ENCODE results near the gene POT1.

POT1 gene

DNA sequence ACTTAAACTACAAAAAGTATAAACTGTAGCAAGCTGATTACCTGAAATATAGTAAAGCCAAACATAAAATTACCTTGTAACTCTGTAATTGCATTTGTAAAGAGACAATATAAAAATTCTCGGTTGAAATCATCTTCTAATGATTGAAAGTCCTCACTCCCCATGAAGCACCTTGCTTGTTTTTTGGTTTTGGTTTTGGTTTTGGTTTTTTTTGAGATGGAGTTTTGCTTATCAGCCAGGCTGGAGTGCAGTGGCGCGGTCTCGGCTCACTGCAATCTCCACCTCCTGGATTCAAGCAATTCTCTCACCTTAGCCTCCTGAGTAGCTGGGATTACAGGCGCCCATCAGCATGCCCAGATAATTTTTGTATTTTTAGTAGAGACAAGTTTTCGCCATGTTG, 130.2 kb downstream of the POT1 start:
- DNase-seq, result no peak

DNA sequence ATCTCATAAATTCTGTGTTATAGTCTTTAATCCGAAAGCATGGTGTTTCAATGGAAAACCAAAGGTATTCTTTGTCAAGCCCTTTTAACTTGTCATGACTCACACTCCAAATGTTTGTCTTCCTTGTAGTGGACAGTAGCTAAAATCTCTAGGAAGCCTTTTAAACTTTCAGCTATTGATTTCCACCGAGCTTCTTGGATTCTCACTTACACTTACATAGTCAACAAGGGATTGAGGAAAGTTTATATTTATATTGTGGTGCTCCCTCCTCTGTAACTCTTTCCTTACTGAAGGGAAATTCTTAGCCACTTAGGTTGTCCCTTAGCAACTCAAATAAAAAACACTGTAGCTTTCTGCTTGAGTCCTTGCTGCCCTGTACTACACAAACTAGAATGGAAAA, 132.9 kb downstream of the POT1 start:
- no peak for DNase-seq

GRCh38 chr7:124792696-124793095, 136.9 kb downstream of the POT1 start:
- no peak for DNase-seq

DNA sequence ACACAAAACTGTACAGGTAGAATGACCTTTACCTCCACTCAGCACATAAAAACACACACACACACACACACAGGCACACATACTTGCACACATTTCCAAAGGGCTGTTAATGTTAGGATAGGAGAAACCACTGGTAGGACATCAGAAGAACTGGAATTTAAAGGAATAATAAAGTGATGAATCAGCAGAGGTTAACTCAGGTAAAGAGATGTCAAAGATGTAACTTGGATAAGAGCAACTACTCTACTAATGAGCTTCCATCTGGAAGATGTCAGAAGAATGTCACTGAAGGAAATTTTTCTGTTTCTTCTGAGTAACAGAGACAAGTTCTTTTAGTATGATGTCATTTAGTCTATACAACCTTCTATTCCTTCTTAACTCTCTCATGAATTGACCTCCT, 137.6 kb downstream of the POT1 start:
- DNase-seq, result no peak

DNA sequence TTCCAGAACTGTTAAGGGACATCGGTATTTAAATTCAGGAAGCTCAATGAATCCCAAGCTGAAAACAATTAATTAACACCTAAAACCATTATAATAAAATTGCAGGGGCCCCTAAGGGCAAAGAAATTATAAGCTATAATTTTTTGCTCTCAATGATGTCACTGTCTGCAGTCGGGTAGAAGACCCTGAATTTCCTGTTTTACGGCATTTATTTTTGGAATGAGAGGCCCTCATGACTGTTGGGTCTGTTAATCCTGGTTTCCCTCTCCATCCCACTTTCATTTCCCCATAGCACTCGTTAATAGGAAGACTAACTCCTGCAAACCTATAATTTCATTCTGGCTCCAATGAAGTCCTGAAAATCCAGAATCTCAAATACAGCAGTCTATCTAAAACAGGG, 138.2 kb downstream of the POT1 start:
- no peak for DNase-seq

DNA sequence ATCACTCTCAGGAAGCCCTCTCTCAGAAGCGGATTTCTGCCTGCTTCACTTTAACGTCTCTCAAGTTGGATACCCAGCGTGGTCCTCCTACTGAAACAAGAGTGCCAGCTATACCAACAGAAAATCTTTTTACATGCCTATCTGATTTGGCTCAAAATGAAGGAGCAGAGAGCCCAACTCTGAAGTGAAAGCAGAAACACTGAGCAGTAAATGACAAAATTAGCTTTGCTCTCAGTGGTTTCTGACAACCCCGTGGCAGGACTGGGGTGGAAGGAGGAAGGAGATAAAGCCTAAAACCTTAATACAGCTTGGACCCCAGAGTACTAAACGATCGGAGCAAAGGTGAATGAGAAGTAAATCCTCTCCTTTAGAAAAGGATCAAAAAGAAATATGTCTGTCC, 139.0 kb downstream of the POT1 start:
- no peak for DNase-seq

DNA sequence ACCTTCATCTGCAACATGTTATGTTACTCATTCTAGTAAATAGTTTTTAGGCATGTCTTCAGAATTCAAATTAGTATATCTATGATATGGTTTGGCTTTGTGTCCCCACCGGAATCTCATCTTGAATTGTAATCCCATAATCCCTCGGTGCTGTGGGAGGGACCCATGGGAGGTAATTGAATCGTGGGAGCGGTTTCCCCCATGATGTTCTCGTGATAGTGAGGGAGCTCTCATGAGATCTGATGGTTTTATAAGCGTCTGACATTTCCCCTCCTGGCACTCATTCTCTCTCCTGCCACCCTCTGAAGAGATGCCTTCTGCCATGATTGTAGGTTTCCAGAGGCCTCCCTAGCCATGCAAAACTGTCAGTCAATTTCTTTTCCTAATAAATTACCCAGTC, 143.6 kb downstream of the POT1 start:
- no peak for DNase-seq

DNA sequence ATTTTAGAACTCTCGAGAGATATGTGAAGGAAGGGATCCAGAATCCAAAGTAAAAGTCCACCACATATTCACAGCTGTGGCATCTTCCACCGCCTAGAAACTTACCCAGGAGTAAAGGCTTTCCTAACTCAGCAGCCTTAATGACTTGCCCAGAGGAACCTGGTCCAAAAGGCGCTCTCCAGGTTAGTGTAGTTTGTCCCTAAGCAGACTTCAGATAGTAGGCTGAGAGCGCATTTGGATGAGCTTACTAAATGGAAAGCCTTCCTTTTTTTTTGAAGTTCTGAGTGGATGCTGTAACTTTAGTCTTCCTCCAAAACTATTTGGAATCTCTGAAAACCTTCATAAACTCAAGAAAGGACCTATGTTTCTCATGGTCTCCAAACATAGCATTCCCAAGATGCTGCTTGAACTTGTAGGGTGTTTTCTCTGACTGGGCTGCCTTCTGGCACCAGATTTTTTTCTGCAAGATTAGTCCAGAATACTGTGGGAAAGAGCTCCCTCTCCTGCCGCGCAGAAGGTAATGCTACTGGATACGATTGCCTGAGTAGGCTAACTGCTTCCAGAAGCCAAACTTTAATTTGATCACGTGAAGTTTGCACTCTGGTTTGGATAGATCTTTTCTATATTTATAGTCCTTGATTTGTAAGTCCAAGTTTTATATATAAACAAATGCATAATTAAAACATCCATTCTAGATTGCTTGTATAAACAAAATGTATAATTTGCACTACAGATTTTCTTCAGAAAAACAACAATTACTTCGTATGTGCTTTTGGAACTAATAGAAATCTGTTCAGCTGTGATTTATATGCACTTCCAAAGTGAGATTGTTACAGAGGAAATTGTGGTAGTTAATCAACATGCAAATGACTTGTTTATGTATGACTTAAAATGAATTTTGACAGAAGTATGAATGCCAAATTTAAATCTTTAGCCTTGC, 144.5 kb downstream of the POT1 start:
- no peak for DNase-seq

DNA sequence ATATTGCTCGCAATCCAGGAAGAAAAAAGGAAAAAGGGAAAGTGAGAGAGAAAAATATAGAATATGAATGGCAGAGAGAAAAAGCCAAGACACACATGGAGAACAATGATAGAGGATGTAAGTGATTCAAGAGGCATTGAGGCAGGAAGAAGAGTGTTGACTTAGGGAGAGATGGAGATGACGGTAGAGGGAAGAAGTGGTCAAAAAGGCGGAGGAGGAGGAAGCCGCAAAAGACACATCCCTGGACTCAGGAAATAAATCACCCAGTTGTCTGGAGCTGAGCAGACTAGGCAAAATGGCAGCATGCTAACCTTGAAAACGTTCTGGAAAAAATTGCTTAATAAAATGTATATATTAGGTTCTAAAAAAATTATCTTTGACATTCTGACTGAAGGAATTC, 146.4 kb downstream of the POT1 start:
- DNase-seq, result no peak

- DNase-seq, result no peak
Measured at GRCh38 chr7:124781907-124782734, 147.5 kb downstream of the POT1 start.

GRCh38 chr7:124781418-124781817, 148.2 kb downstream of the POT1 start:
- DNase-seq, result no peak

GRCh38 chr7:124780608-124781007, 149.0 kb downstream of the POT1 start:
- DNase-seq, result no peak

DNA sequence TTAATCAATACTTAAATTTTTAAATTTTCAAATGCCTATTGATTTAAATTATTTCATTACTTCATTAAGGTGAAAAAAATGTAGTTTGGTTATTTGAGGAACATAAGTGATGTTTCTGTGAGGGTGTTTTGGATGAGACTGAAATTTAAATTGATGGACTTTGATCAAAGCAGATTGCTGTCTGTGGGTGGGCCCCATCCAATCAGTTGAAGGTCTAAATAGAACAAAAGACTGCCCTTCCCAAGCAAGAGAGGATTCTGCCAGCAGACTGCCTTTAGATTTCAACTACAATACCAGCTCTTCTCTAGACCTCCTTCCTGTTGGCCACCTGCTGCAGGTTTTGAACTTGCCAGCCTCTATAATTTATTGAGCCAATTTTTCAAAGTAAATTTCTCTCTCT, 149.6 kb downstream of the POT1 start:
- no peak for DNase-seq

- DNase-seq, result no peak
Measured at GRCh38 chr7:124779620-124780019, 150.0 kb downstream of the POT1 start.

- no peak for DNase-seq
Measured at GRCh38 chr7:124779194-124779593, 150.4 kb downstream of the POT1 start.

- DNase-seq, result no peak
Measured at GRCh38 chr7:124777268-124777667, 152.4 kb downstream of the POT1 start.

DNA sequence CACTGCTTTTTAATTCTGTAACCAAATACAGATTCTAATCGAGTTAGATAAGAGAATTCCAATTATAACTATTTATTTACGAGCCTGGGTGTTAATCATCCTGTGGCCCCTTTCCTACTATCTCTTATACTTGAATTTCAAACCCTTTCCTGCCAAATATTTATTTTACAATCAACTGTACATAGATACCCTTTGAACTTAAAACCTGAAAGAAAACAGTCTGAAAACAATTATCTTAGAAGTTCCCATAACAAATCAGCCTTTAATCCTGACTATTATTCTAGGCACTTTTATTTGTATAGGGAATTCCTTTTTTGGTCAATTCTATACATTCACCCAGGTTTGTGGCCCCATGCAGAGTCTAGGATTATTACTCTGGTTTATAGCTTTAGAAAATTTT, 153.5 kb downstream of the POT1 start:
- DNase-seq, result no peak

DNA sequence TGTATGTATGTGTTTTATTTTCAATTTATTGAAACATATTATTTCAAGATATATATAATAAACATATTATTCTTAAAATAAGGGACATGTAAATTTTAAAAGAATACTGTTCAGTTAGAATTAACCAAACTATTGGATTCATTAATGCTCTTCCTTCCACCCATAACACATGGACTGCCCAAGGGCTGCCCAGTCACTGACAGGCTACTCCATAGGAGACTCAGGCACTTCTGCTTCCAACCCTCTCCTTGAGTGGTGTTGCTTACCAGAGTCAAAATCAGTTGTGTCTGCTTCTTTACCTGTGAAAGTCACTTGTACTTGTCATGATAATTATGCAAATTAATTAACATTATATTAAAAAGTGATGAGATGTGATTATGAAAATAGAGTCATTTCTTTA, 154.2 kb downstream of the POT1 start:
- DNase-seq, result no peak

GRCh38 chr7:124773938-124774337, 155.7 kb downstream of the POT1 start:
- DNase-seq, result no peak

DNA sequence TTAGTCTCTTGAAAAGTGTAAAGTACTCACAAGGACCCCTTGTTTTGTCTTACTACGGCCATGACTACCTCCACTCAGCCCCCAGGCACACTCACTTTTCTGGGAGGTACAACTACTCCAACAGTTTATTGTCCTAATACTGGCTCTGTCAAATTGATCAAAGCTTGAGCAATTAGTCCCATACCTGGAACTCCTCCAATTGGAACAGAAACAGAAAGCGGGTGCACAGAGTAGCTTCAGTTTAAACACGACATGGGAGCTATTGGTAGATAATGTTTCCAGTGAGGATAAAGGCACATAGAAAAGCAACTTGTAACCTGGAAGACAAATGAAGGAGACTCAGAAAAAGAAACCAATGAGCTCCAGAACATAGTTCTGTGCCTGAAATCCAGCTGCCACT, 156.3 kb downstream of the POT1 start:
- no peak for DNase-seq

Measured in CD4-positive, alpha-beta T cell treated with Interleukin-17A for 4 hours (primary cell).